Left lung (tissue), 10 donors: ENCODE results near the gene MT1F. TPM values are rescaled to one million over a fixed set of nuclear protein-coding genes. Genes with fewer than 3 reads are reported as not detected.

Experiments
- ATAC-seq: fragments of 200-7000 bp; cut with Tn5 transposase; one replicate; pipeline ENCODE4 v1.9.1; 2020; ENCODE audit warnings: moderate library complexity
- DNase-seq, 4 donors: peaks; one replicate each; pipeline ENCODE4 v3.0.0-alpha.2; 2013 to 2020
- H3K27ac ChIP-seq, 2 donors: fragments of 200-600 bp; sonication (generic) in 1 of 2; one replicate each; pipeline versions ENCODE4 v1.5.0 to v1.8.0; 2020 to 2021
- H3K27me3 ChIP-seq, 2 donors: fragments of 200-600 bp; sonication (generic) in 1 of 2; one replicate each; pipeline versions ENCODE4 v1.5.0 to v1.8.0; 2020 to 2021
- H3K36me3 ChIP-seq, 2 donors: fragments of 200-600 bp; sonication (generic) in 1 of 2; one replicate each; pipeline versions ENCODE4 v1.5.0 to v1.8.0; 2020 to 2021
- H3K4me1 ChIP-seq, 2 donors: fragments of 200-600 bp; one replicate each; pipeline ENCODE4 v1.8.0; 2021
- H3K4me3 ChIP-seq, 2 donors: fragments of 200-600 bp; sonication (generic) in 1 of 2; one replicate each; pipeline versions ENCODE4 v1.5.0 to v1.8.0; 2020 to 2021; ENCODE audit warnings: mild to moderate bottlenecking in 1 of 2
- H3K9me3 ChIP-seq, 2 donors: fragments of 200-600 bp; sonication (generic) in 1 of 2; one replicate each; pipeline versions ENCODE4 v1.5.0 to v1.8.0; 2020 to 2021
- intact Hi-C, 2 donors: fragments of 100-400 bp; cut with DNase I; formaldehyde crosslinking; loops; one replicate each; pipeline versions ENCODE4 v1.11.2 to v1.14.2; 2022
- polyA plus RNA-seq, 6 donors: library from polyadenylated mRNA; unstranded; fragments of 120-200 nt; gene quantifications; one replicate each; pipeline ENCODE4 v1.2.1, GENCODE V29; 2013; ENCODE audit not compliant: insufficient read length in 6 of 6
- total RNA-seq, 2 donors: library from RNA; stranded (reverse); fragmentation: NEBNext Ultra II Directional; extraction: Animal tissue kit (Norgen Biotek cat#: 25700); gene quantifications; one replicate each; pipeline ENCODE4 v1.2.1, GENCODE V29; 2021
- TF ChIP-seq, protein P1 (sequence below), 2 donors: fragments of 200-600 bp; sonication (generic) in 1 of 2; IDR thresholded peaks; one replicate each; pipeline versions ENCODE4 v1.5.0 to v1.8.0; 2021; ENCODE audit warnings: antibody characterized with exemption in 2 of 2
- donor health status: DM: no; HTN: yes; CAD: no.
- donor health status: DM: no; HTN: no; CAD: no.

The MT1F gene
- total and polyA plus RNA-seq, 8 donors, result 4.2 to 14.8 (median 7.5) TPM

DNA sequence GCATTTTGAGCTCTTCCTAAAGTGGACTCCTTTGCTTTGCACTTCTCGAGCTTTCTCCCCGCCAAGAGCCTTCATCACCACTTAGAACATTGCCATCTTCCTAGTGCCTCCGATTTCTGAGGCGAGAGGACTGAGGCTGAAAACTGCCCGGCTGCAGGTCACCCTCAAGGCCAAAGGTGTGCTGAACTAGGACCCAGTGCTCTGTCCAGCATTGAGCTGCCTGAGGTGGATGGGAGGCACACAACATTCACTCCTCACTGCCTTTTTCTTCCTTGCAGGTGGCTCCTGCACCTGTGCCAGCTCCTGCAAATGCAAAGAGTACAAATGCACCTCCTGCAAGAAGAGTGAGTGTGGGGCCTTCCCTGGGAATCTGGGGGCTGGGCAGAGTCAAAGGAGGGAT, 13.9 kb upstream of the MT1F start:
- intact Hi-C loops, result no loop called here
- peak overlapping the region in 1 of 2 donors; percentile 29 for H3K4me3 ChIP-seq
- TF ChIP-seq, protein P1, sequence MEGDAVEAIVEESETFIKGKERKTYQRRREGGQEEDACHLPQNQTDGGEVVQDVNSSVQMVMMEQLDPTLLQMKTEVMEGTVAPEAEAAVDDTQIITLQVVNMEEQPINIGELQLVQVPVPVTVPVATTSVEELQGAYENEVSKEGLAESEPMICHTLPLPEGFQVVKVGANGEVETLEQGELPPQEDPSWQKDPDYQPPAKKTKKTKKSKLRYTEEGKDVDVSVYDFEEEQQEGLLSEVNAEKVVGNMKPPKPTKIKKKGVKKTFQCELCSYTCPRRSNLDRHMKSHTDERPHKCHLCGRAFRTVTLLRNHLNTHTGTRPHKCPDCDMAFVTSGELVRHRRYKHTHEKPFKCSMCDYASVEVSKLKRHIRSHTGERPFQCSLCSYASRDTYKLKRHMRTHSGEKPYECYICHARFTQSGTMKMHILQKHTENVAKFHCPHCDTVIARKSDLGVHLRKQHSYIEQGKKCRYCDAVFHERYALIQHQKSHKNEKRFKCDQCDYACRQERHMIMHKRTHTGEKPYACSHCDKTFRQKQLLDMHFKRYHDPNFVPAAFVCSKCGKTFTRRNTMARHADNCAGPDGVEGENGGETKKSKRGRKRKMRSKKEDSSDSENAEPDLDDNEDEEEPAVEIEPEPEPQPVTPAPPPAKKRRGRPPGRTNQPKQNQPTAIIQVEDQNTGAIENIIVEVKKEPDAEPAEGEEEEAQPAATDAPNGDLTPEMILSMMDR (IDR thresholded peaks at IDR 0.05), result no peak

DNA sequence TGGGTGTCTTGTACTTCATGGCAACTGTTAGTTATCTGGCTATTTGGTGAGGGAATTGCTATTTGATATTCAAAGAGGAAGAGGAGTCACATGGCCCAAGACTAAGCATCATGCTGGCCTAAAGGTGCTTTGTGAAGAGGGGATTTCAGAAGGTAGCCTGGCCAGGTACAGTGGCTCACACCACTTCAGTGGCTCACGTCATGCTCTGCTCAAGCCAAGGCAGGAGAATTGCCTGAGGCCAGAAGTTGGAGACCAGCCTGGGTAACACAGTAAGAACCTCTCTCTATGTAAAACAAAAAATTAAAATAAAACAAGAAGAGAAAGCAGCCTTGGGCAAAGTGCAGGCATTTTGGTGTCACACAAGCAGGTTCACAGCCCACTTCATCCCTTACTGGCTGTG, 12.4 kb upstream of the MT1F start:
- ATAC-seq (no peak), DNase-seq (no peak)
- peaks cover 17 to 89% of the 10 kb centered on the region in 2 donors for H3K27me3 ChIP-seq
- H3K4me1 ChIP-seq, result peaks cover 0 to 17% of the 10 kb centered on the region in 2 donors
- TF ChIP-seq, protein P1 (IDR thresholded peaks at IDR 0.05), result no peak
- H3K4me3 ChIP-seq, result no peak overlapping the region
- no peaks in the 10 kb centered on the region for H3K9me3 ChIP-seq
- intact Hi-C loops, result no loop called here
- no peak overlapping the region for H3K27ac ChIP-seq
- H3K36me3 ChIP-seq, result no peaks in the 10 kb centered on the region

More for the DNA sequence above, 13.9 kb upstream of the MT1F start:
- peaks cover 17 to 93% of the 10 kb centered on the region in 2 donors for H3K27me3 ChIP-seq
- H3K9me3 ChIP-seq, result no peaks in the 10 kb centered on the region
- no peak for DNase-seq
- H3K36me3 ChIP-seq, result no peaks in the 10 kb centered on the region
- H3K4me1 ChIP-seq, result peaks cover 0 to 17% of the 10 kb centered on the region in 2 donors
- no peak overlapping the region for H3K27ac ChIP-seq
- ATAC-seq, result no peak

DNA sequence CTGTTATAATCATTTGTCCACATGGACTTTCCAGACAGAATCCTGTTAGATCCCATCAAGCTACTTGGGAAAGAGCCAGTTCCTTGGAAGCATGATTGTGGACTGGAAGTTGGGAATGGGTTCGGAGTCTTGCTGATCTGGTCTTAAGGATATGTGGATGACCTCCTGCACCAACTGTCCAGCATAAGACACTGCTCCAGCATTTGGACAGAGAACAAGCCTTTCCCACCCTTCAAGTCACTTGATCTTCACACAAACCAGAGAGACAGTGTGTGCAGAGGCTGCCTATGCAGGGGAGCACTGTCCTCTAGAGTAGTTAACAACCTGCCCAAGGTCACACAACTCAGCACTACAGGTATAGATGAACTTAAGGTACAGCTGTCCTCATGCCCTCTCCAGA, 11.9 kb upstream of the MT1F start:
- no peak for ATAC-seq
- H3K9me3 ChIP-seq, result no peaks in the 10 kb centered on the region
- intact Hi-C loops, result no loop called here
- DNase-seq, result no peak
- TF ChIP-seq, protein P1 (IDR thresholded peaks at IDR 0.05), result no peak
- peaks cover 0 to 17% of the 10 kb centered on the region in 2 donors for H3K4me1 ChIP-seq
- no peak overlapping the region for H3K27ac ChIP-seq
- peaks cover 17 to 84% of the 10 kb centered on the region in 2 donors for H3K27me3 ChIP-seq
- no peaks in the 10 kb centered on the region for H3K36me3 ChIP-seq
- H3K4me3 ChIP-seq, result no peak overlapping the region

DNA sequence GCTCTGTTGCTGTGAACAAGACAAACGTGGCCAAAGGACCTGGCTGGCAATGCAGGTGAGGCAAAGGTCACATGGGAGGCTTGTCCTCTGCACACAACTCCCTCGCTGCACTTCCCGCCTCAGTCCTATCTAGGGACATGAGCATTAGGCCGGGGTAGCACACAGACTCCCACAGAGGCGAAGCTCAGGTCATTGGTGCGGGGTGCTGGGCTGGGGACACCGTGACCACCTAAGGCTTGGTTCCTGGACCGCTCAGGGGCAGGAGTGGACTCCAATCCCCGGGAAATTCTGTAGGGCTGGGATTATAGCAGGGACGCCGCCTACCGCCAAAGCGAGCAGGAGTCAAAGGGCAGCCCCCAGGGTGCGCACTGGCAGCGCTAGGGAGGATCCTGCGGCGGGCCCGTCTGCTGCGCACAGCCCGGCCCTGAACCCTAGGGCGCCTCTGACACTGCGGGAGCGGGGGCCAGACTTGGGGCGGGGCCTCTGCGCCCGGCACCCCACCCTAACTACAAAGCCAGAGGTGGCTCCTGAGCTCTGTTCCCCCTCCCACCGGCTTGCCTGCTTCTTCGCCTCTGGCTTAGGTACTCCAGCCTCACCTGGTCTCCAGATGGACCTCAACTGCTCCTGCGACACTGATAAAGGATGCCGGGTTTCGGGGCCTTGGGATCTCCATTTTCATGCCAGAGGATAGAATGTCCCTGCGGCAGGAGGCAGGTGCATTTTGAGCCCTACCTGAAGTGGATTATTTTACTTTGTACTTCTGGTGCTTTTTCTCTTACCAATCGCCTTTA, 9.9 kb upstream of the MT1F start:
- peaks cover 17 to 80% of the 10 kb centered on the region in 2 donors for H3K27me3 ChIP-seq
- H3K4me3 ChIP-seq, result no peak overlapping the region
- DNase-seq, result no peak
- TF ChIP-seq, protein P1 (IDR thresholded peaks at IDR 0.05), result no peak
- intact Hi-C loops, result no loop called here
- no peaks in the 10 kb centered on the region for H3K36me3 ChIP-seq
- no peak for ATAC-seq
- no peaks in the 10 kb centered on the region for H3K9me3 ChIP-seq
- H3K4me1 ChIP-seq, result peaks cover 0 to 14% of the 10 kb centered on the region in 2 donors
- H3K27ac ChIP-seq, result no peak overlapping the region

DNA sequence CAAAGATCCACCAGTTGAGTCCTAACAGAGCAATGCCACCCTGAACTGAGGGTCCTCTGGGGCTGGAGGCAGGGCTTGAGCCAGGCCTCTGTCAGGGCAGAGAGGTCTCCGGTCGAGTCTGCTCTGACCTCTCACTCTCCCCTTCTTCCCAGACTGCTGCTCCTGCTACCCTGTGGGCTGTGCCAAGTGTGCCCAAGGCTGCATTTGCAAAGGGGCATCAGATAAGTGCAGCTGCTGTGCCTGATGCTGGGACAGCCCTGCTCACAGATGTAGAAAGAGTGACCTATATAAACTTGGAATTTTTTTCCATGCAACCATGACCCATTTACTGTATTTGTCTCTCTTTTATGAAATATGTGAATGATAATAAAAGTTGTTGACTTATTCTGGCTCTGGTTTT, 8.5 kb upstream of the MT1F start:
- H3K27me3 ChIP-seq, result peaks cover 9 to 65% of the 10 kb centered on the region in 2 donors
- DNase-seq, result no peak
- TF ChIP-seq, protein P1 (IDR thresholded peaks at IDR 0.05), result no peak
- H3K4me1 ChIP-seq, result no peaks in the 10 kb centered on the region
- no peak for ATAC-seq
- H3K27ac ChIP-seq, result no peak overlapping the region
- no peak overlapping the region for H3K4me3 ChIP-seq
- intact Hi-C loops, result no loop called here
- H3K9me3 ChIP-seq, result no peaks in the 10 kb centered on the region
- no peaks in the 10 kb centered on the region for H3K36me3 ChIP-seq
